Neuronal stem cell (in vitro differentiated cells): ENCODE results near the gene CFAP126.
A peak's percentile ranks its signal among the peaks of the same experiment; 100 is the strongest.
"Not testable (repeated sequence)": the region's sequence is repeated elsewhere in the genome, so short reads cannot be mapped to it uniquely, and the experiment has no call there.

Source experiments
- DNase-seq: peaks from one replicate; pipeline ENCODE4 v3.0.0-alpha.2; 2013; ENCODE audit warnings: low spot score
- H2AFZ ChIP-seq: one replicate; pipeline ENCODE4 v1.6.1; 2013; ENCODE audit warnings: mild to moderate bottlenecking, low read length, inconsistent platforms
- H2AK5ac ChIP-seq: 2 replicates; pipeline ENCODE4 v1.6.1; 2013; ENCODE audit warnings: low read depth, mild to moderate bottlenecking, inconsistent platforms, low read length, moderate library complexity, mixed read lengths
- H2BK120ac ChIP-seq: 2 replicates; pipeline ENCODE4 v1.6.1; 2013; ENCODE audit warnings: low read depth, mild to moderate bottlenecking, inconsistent platforms, low read length, moderate library complexity, mixed read lengths
- H2BK12ac ChIP-seq: one replicate; pipeline ENCODE4 v1.6.1; 2013; ENCODE audit warnings: low read length, inconsistent platforms
- H2BK15ac ChIP-seq: 2 replicates; pipeline ENCODE4 v1.6.1; 2013; ENCODE audit warnings: mild to moderate bottlenecking, low read length, inconsistent platforms, mixed read lengths
- H2BK5ac ChIP-seq: one replicate; pipeline ENCODE4 v1.6.1; 2013; ENCODE audit warnings: inconsistent platforms, mild to moderate bottlenecking, low read length, moderate library complexity
- H3K14ac ChIP-seq: one replicate; pipeline ENCODE4 v1.6.1; 2013; ENCODE audit warnings: low read length, inconsistent platforms
- H3K18ac ChIP-seq: 2 replicates; pipeline ENCODE4 v1.6.1; 2013; ENCODE audit warnings: low read length, inconsistent platforms
- H3K23ac ChIP-seq: 2 replicates; pipeline ENCODE4 v1.6.1; 2013; ENCODE audit warnings: low read depth, mild to moderate bottlenecking, mixed read lengths, low read length, inconsistent platforms; ENCODE audit not compliant: poor library complexity
- H3K27ac ChIP-seq: replicated peaks from 3 replicates; pipeline ENCODE4 v1.5.1; 2013; ENCODE audit warnings: low read length, inconsistent platforms
- H3K27me3 ChIP-seq, 3 experiments: 2 replicates each; pipeline ENCODE4 v1.6.1; 2013; ENCODE audit warnings: low read length in 3 of 3, mild to moderate bottlenecking in 2 of 3, inconsistent platforms in 1 of 3, low read depth in 1 of 3, mixed read lengths in 1 of 3, moderate library complexity in 1 of 3; ENCODE audit not compliant: control insufficient read depth in 3 of 3, insufficient read depth in 3 of 3
- H3K36me3 ChIP-seq, 2 donors: replicated peaks in 1 of 2; 2 replicates each; pipeline ENCODE4 v1.6.1; 2013; ENCODE audit warnings: low read length in 2 of 2; ENCODE audit not compliant: control insufficient read depth in 2 of 2, insufficient read depth in 2 of 2
- H3K4ac ChIP-seq: 2 replicates; pipeline ENCODE4 v1.6.1; 2013; ENCODE audit warnings: inconsistent platforms, mild to moderate bottlenecking, low read length, moderate library complexity
- H3K4me1 ChIP-seq, 2 donors: 1 replicate in 1 of 2; 2 replicates in 1 of 2; pipeline ENCODE4 v1.6.1; 2013; ENCODE audit warnings: low read length in 2 of 2, low read depth in 1 of 2; ENCODE audit not compliant: control insufficient read depth in 2 of 2, insufficient read depth in 1 of 2
- H3K4me2 ChIP-seq: one replicate; pipeline ENCODE4 v1.6.1; 2013; ENCODE audit warnings: mild to moderate bottlenecking, low read length, inconsistent platforms; ENCODE audit not compliant: insufficient read depth, poor library complexity, severe bottlenecking
- H3K4me3 ChIP-seq, 2 donors: 2 replicates each; pipeline ENCODE4 v1.5.1; 2013; ENCODE audit warnings: low read length in 2 of 2, mild to moderate bottlenecking in 2 of 2, inconsistent platforms in 1 of 2, moderate library complexity in 1 of 2
- H3K79me1 ChIP-seq: one replicate; pipeline ENCODE4 v1.6.1; 2013; ENCODE audit warnings: low read depth, mild to moderate bottlenecking, inconsistent platforms, low read length, moderate library complexity
- H3K9ac ChIP-seq: one replicate; pipeline ENCODE4 v1.6.1; 2013; ENCODE audit warnings: mild to moderate bottlenecking, low read depth, low read length, inconsistent platforms; ENCODE audit not compliant: poor library complexity
- H3K9me3 ChIP-seq, 2 donors: replicated peaks in 1 of 2; 2 replicates each; pipeline versions ENCODE3 to v1.6.1; 2013; ENCODE audit warnings: low read length in 2 of 2, mild to moderate bottlenecking in 2 of 2, inconsistent platforms in 1 of 2, low read depth in 1 of 2, mixed read lengths in 1 of 2, moderate library complexity in 1 of 2; ENCODE audit not compliant: control insufficient read depth in 2 of 2, insufficient read depth in 1 of 2
- H4K8ac ChIP-seq: one replicate; pipeline ENCODE4 v1.6.1; 2013; ENCODE audit warnings: low read depth, mild to moderate bottlenecking, inconsistent platforms, low read length, moderate library complexity
- H4K91ac ChIP-seq: one replicate; pipeline ENCODE4 v1.6.1; 2013; ENCODE audit warnings: low read length, low read depth, mild to moderate bottlenecking, inconsistent platforms; ENCODE audit not compliant: poor library complexity
- WGBS, 2 donors: extraction: QIAGEN DNeasy Blood & Tissue Kit; methylation state at CpG; one replicate each; pipeline ENCODE4 v1.1.7; 2013; ENCODE audit warnings: missing lambda C conversion rate in 2 of 2, mixed read lengths in 1 of 2; ENCODE audit not compliant: insufficient read length in 2 of 2, insufficient replicate concordance in 1 of 2; ENCODE audit errors: extremely low coverage in 2 of 2; 5-methylcytosine and 5-hydroxymethylcytosine counted together

Gene CFAP126

DNA sequence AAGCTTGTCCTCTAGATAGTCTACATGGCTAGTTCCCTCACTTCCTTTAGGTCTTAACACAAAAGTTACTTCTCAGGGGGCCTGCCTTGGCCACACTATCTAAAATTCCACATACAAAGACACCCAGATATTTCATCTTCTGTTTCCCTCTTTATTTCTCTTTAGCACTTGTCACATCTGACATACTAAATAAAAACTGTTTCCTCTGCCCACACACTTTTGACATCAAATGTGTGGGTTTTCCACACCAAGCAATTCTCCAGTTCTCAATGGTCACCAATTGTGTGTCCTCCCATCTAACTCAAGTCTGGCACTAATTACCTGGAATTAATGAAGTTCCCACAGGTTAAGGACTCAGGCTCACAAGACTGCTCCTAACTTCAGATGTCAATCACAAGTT lies 25.5 kb upstream of the CFAP126 start:
- Histone ChIP-seq H2BK15ac (no peak overlapping the region), H2BK120ac (no peak overlapping the region), H2AK5ac (no peak overlapping the region), H3K27ac (no peak overlapping the region), H3K36me3 (no peaks in the 10 kb centered on the region), H2BK12ac (no peak overlapping the region), H3K4me3 (no peak overlapping the region), H3K18ac (no peak overlapping the region), H3K27me3 (peaks cover 0 to 2% (median 0%) of the 10 kb centered on the region in 3 experiments), H3K23ac (no peak overlapping the region), H2AFZ (no peak overlapping the region), H2BK5ac (no peak overlapping the region), H3K9ac (no peak overlapping the region), H3K14ac (no peak overlapping the region), H4K8ac (no peak overlapping the region), H3K4ac (no peak overlapping the region), H4K91ac (no peak overlapping the region), H3K79me1 (no peaks in the 10 kb centered on the region), H3K4me1 (peaks cover 3 to 6% of the 10 kb centered on the region in 2 donors), H3K9me3 (no peaks in the 10 kb centered on the region), H3K4me2 (no peak overlapping the region)
- DNase-seq: no peak

DNA sequence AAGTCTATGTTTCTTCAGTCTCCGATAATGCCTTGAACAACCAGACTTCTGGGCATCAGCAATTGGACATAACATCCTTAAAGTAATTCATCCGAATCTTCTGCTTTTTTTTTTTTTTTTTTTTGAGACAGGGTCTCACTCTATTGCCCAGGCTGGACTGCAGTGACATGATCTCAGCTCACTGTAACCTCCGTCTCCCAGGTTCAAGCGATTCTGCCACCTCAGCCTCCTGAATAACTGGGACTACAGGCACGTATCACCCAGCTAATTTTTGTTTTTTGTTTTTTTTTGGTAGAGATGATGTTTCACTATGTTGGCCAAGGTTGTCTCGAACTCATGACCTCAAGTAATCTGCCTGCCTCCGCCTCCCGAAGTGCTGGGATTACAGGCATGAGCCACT lies 23.9 kb upstream of the CFAP126 start:
- Histone ChIP-seq H2BK12ac (no peak overlapping the region), H3K79me1 (no peaks in the 10 kb centered on the region), H2BK120ac (no peak overlapping the region), H4K8ac (no peak overlapping the region), H2AFZ (no peak overlapping the region), H3K4ac (no peak overlapping the region), H3K36me3 (no peaks in the 10 kb centered on the region), H3K18ac (no peak overlapping the region), H2BK5ac (no peak overlapping the region), H3K14ac (no peak overlapping the region), H3K23ac (no peak overlapping the region), H3K27me3 (peaks cover 0 to 2% (median 0%) of the 10 kb centered on the region in 3 experiments), H3K4me1 (peaks cover 3 to 6% of the 10 kb centered on the region in 2 donors), H3K9ac (no peak overlapping the region), H2AK5ac (no peak overlapping the region), H3K9me3 (no peaks in the 10 kb centered on the region), H3K4me2 (no peak overlapping the region), H3K4me3 (no peak overlapping the region), H3K27ac (no peak overlapping the region), H4K91ac (no peak overlapping the region), H2BK15ac (no peak overlapping the region)
- DNase-seq: no peak
- WGBS, 2 donors: no CpG with 5 or more reads among the region's 8 CpGs

DNA sequence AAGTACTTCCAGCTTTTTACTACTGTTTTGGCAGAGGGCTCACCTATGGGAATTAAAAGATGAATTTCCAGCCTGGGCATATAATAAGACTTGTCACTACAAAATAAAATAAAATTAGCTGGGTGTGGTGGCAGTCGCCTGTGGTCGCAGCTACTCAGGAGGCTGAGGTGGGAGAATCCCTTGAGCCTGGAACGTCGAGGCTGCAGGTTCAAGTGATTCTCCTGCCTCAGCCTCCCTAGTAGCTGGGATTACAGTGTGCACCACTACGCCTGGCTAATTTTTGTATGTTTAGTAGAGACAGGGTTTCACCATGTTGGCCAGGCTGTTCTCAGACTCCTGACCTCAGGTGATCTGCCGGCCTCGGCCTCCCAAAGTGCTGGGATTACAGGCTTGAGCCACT lies 23.5 kb upstream of the CFAP126 start:
- H4K8ac ChIP-seq, H3K4me2 ChIP-seq, H2BK5ac ChIP-seq, H2BK120ac ChIP-seq, H3K23ac ChIP-seq, H2BK12ac ChIP-seq, H3K4ac ChIP-seq, H2BK15ac ChIP-seq, DNase-seq, H3K27me3 ChIP-seq, H3K14ac ChIP-seq, H3K9me3 ChIP-seq, H2AK5ac ChIP-seq, H3K79me1 ChIP-seq, H3K18ac ChIP-seq, H3K36me3 ChIP-seq, H3K9ac ChIP-seq, H3K4me1 ChIP-seq, H4K91ac ChIP-seq, H2AFZ ChIP-seq, H3K27ac ChIP-seq: not testable (repeated sequence)
- no CpG with 5 or more reads among the region's 7 CpGs for WGBS, 2 donors
- peak overlapping the region in 1 of 2 donors; percentile 86 for H3K4me3 ChIP-seq

DNA sequence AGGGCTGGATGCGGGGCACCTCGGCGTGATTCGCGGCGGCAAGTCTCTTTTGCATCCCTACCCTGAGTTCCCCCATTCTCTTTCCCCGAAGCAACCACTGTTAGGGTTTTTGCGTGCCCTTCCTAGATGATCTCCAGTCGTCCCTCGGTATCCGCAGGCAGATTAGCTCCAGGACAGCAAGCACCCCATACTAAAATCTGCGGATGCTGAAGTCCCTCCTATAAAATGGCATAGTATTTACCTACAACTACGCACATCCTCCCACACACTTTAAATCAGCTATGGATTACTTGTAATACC lies 22.8 kb upstream of the CFAP126 start:
- Histone ChIP-seq H3K4ac (no peak overlapping the region), H2BK5ac (no peak overlapping the region), H2BK120ac (no peak overlapping the region), H2BK15ac (no peak overlapping the region), H3K18ac (peak overlapping the region; percentile 76), H3K36me3 (no peaks in the 10 kb centered on the region), H3K27ac (no peak overlapping the region), H3K14ac (no peak overlapping the region), H3K4me1 (peaks cover 3 to 6% of the 10 kb centered on the region in 2 donors), H3K4me3 (peak overlapping the region; percentile 86 to 92), H3K79me1 (no peaks in the 10 kb centered on the region), H4K91ac (no peak overlapping the region), H3K9me3 (no peaks in the 10 kb centered on the region), H2AFZ (peak overlapping the region; percentile 95), H3K9ac (peak overlapping the region; percentile 85), H2AK5ac (no peak overlapping the region), H3K27me3 (peaks cover 0 to 2% (median 0%) of the 10 kb centered on the region in 3 experiments), H3K4me2 (peak overlapping the region; percentile 80), H2BK12ac (no peak overlapping the region), H3K23ac (peak overlapping the region; percentile 22), H4K8ac (no peak overlapping the region)
- no CpG with 5 or more reads among the region's 13 CpGs for WGBS, 2 donors
- DNase-seq: no peak
